Gastrocnemius medialis (tissue), 4 donors: ENCODE data around the gene IL21R. TPM values are rescaled to one million over a fixed set of nuclear protein-coding genes. Genes with fewer than 3 reads are reported as not detected.

Experiments
- ATAC-seq, 2 donors: fragments of 150-250 bp; one replicate each; pipeline ENCODE4 v1.9.1; 2016
- DNase-seq, 2 donors: peaks; one replicate each; pipeline ENCODE4 v3.0.0-alpha.2; 2019
- H3K27ac ChIP-seq, 4 donors: fragments of 200-600 bp; sonication (generic); 1 replicate in 1 of 4; 2 replicates in 3 of 4; pipeline ENCODE4 v1.5.1; 2016 to 2018; ENCODE audit warnings: mild to moderate bottlenecking in 2 of 4, moderate library complexity in 1 of 4
- H3K27me3 ChIP-seq, 3 donors: fragments of 200-600 bp; sonication (generic) in 2 of 3; 1 replicate in 1 of 3; 2 replicates in 2 of 3; pipeline versions ENCODE4 v1.5.1 to v1.6.0; 2016 to 2019; ENCODE audit warnings: mild to moderate bottlenecking in 1 of 3, moderate library complexity in 1 of 3
- H3K36me3 ChIP-seq, 2 donors: fragments of 200-600 bp; sonication (generic) in 1 of 2; one replicate each; pipeline ENCODE4 v1.5.1; 2017 to 2018
- H3K4me1 ChIP-seq, 2 donors: fragments of 200-600 bp; sonication (generic) in 1 of 2; one replicate each; pipeline ENCODE4 v1.5.1; 2016 to 2017; ENCODE audit warnings: mild to moderate bottlenecking in 2 of 2
- H3K4me3 ChIP-seq, 4 donors: fragments of 200-600 bp; sonication (generic) in 3 of 4; 1 replicate in 1 of 4; 2 replicates in 3 of 4; pipeline ENCODE4 v1.5.1; 2016 to 2019; ENCODE audit warnings: mild to moderate bottlenecking in 2 of 4
- H3K9me3 ChIP-seq, 3 donors: fragments of 200-600 bp; sonication (generic) in 2 of 3; 1 replicate in 1 of 3; 2 replicates in 2 of 3; pipeline ENCODE4 v1.5.1; 2016 to 2019
- POLR2A ChIP-seq, 2 donors: fragments of 450-650 bp; IDR thresholded peaks; one replicate each; pipeline ENCODE4 v1.6.1; 2017; ENCODE audit warnings: antibody characterized with exemption in 2 of 2, mild to moderate bottlenecking in 2 of 2, moderate library complexity in 2 of 2
- in situ Hi-C, 4 donors: fragments of 200-750 bp; cut with MboI; loops; one replicate each; pipeline versions ENCODE4 v1.15.0 to v1.8.0; 2017; ENCODE audit warnings: low sequenced_read_pairs in 4 of 4
- intact Hi-C: fragments of 100-400 bp; cut with DNase I; formaldehyde crosslinking; loops from one replicate; pipeline ENCODE4 v1.15.1; 2023; ENCODE audit warnings: low total_unique reads
- total RNA-seq, 4 donors: library from RNA; depleted of rRNA; stranded (reverse); fragments of >200 nt; gene quantifications; one replicate each; pipeline versions ENCODE4 v1.1.0 to v1.2.3, GENCODE V29; 2016
- TF ChIP-seq, protein P1 (sequence below), 5 experiments: fragments of 450-650 bp in 3 of 5; fragments of 200-600 bp in 2 of 5; sonication (generic) in 2 of 5; IDR thresholded peaks in 4 of 5; conservative IDR thresholded peaks in 1 of 5; 1 replicate in 4 of 5; 2 replicates in 1 of 5; pipeline ENCODE4 v1.5.1; 2016 to 2019; ENCODE audit warnings: antibody characterized with exemption in 5 of 5, mild to moderate bottlenecking in 3 of 5, moderate library complexity in 3 of 5

IL21R gene
- total RNA-seq, 4 donors from 2014 or later, result 0.15 TPM; not detected in 3

GRCh38 chr16:27471661-27472060, 69.7 kb downstream of the IL21R start:
- in situ Hi-C loops, result no loop called here
- Histone ChIP-seq H3K27me3 (no peaks in the 10 kb centered on the region), H3K4me3 (no peak overlapping the region), H3K36me3 (peaks cover 0 to 96% of the 10 kb centered on the region in 2 donors), H3K27ac (peak overlapping the region in 1 of 4 donors; percentile 48), H3K4me1 (no peaks in the 10 kb centered on the region), H3K9me3 (no peaks in the 10 kb centered on the region)
- DNase-seq (no peak), ATAC-seq (no peak)
- intact Hi-C loops, result no loop called here
- TF ChIP-seq, protein P1, sequence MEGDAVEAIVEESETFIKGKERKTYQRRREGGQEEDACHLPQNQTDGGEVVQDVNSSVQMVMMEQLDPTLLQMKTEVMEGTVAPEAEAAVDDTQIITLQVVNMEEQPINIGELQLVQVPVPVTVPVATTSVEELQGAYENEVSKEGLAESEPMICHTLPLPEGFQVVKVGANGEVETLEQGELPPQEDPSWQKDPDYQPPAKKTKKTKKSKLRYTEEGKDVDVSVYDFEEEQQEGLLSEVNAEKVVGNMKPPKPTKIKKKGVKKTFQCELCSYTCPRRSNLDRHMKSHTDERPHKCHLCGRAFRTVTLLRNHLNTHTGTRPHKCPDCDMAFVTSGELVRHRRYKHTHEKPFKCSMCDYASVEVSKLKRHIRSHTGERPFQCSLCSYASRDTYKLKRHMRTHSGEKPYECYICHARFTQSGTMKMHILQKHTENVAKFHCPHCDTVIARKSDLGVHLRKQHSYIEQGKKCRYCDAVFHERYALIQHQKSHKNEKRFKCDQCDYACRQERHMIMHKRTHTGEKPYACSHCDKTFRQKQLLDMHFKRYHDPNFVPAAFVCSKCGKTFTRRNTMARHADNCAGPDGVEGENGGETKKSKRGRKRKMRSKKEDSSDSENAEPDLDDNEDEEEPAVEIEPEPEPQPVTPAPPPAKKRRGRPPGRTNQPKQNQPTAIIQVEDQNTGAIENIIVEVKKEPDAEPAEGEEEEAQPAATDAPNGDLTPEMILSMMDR (IDR thresholded peaks at IDR 0.05 in 4 of 5, conservative IDR thresholded peaks at IDR 0.05 in 1 of 5), result no peak
- no peak for TF ChIP-seq POLR2A (IDR thresholded peaks at IDR 0.05)

DNA sequence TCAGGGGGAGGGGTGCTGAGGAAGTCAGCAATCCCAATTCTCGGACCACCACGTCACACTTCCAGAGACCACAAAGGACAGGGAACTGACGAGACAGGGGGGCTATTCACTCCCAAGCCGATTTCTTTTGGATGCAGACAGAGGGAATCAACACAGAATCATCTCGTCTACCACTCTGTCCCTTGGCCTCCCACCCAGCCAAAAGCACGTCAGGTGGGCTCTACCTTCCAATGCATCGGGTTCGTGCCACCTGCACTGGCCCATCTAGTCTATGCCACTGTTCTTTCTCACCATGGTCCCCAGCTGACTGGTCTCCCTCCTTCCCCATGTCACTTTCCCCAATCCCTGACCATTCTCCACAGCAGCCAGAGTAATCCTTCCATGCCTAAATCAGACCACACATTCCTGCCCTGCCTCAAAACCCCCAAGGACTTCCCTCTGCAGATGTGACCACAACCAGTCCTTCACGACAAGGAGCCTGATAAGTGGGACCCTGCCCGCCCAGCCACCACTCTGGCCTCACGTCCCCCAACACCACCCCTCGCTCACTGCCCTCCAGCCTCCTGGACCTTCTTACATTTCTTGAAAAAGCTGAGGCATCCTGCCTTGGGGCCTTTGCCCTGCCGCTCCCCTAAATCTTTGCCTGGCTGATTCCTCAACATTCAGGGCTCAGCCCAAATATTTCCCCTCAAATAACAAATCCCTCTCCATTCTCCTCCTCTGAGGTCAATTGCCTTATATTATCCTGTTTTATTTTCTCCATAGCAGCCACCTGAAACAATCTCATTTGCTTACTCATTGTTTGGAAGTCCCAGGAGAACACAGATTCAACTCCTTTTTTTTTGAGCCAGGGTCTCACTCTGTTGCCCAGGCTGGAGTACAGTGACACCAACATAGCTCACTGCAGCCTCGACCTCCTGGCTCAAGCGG, 70.4 kb downstream of the IL21R start:
- DNase-seq, result no peak
- Histone ChIP-seq H3K4me3 (no peak overlapping the region), H3K27ac (no peak overlapping the region), H3K36me3 (peaks cover 0 to 96% of the 10 kb centered on the region in 2 donors), H3K27me3 (no peaks in the 10 kb centered on the region), H3K9me3 (no peaks in the 10 kb centered on the region), H3K4me1 (no peaks in the 10 kb centered on the region)
- ATAC-seq, result no peak
- TF ChIP-seq POLR2A (IDR thresholded peaks at IDR 0.05), result no peak
- TF ChIP-seq, protein P1 (IDR thresholded peaks at IDR 0.05 in 4 of 5, conservative IDR thresholded peaks at IDR 0.05 in 1 of 5), result no peak
- in situ Hi-C loops, result no loop called here
- intact Hi-C loops, result no loop called here

GRCh38 chr16:27473101-27473900, 71.3 kb downstream of the IL21R start:
- no peak for TF ChIP-seq POLR2A (IDR thresholded peaks at IDR 0.05)
- TF ChIP-seq, protein P1 (IDR thresholded peaks at IDR 0.05 in 4 of 5, conservative IDR thresholded peaks at IDR 0.05 in 1 of 5), result no peak
- intact Hi-C loops (no loop called here), in situ Hi-C loops (no loop called here)
- H3K27me3 ChIP-seq, result no peaks in the 10 kb centered on the region
- no peak overlapping the region for H3K4me3 ChIP-seq
- no peaks in the 10 kb centered on the region for H3K9me3 ChIP-seq
- no peak overlapping the region for H3K27ac ChIP-seq
- DNase-seq, result no peak
- ATAC-seq, result no peak
- peaks cover 0 to 96% of the 10 kb centered on the region in 2 donors for H3K36me3 ChIP-seq
- H3K4me1 ChIP-seq, result no peaks in the 10 kb centered on the region

DNA sequence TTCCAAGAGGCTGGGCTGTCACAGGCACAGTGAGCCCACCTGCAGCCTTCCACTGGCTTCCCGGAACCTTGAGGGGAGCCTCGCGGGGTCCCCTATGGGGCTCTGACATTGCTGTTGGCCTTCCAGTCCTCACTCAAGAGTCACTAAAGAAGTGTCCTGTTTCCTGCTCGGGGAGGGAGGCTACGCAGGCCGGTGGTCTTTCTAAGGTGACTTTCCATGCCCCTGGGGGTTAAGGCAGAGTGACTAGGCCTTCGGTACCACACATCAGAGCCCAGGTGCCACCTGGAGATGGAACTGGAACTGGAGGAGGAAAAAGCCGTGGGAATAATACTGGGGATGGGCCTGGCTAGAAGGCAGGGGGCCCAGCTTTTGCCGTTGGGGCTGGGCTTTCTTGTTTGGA, 72.1 kb downstream of the IL21R start:
- TF ChIP-seq, protein P1 (IDR thresholded peaks at IDR 0.05 in 4 of 5, conservative IDR thresholded peaks at IDR 0.05 in 1 of 5), result no peak
- TF ChIP-seq POLR2A (IDR thresholded peaks at IDR 0.05), result no peak
- H3K4me3 ChIP-seq, result no peak overlapping the region
- H3K27ac ChIP-seq, result no peak overlapping the region
- H3K36me3 ChIP-seq, result peaks cover 0 to 94% of the 10 kb centered on the region in 2 donors
- no peaks in the 10 kb centered on the region for H3K9me3 ChIP-seq
- intact Hi-C loops (no loop called here), in situ Hi-C loops (no loop called here)
- no peak for DNase-seq
- ATAC-seq, result no peak
- H3K27me3 ChIP-seq, result no peaks in the 10 kb centered on the region
- no peaks in the 10 kb centered on the region for H3K4me1 ChIP-seq
